G401.6 (cell line): Measurements from ENCODE around the gene ZC2HC1B.
"Not testable (repeated sequence)": the region's sequence is repeated elsewhere in the genome, so short reads cannot be mapped to it uniquely, and the experiment has no call there.

Experiments
- FAIRE-seq: peaks from 2 replicates; lab custom pipeline; 2012; peaks lifted over from hg19 to GRCh38; lab: Jason Lieb, UNC

ZC2HC1B gene, protein sequence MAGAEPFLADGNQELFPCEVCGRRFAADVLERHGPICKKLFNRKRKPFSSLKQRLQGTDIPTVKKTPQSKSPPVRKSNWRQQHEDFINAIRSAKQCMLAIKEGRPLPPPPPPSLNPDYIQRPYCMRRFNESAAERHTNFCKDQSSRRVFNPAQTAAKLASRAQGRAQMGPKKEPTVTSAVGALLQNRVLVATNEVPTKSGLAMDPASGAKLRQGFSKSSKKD

DNA sequence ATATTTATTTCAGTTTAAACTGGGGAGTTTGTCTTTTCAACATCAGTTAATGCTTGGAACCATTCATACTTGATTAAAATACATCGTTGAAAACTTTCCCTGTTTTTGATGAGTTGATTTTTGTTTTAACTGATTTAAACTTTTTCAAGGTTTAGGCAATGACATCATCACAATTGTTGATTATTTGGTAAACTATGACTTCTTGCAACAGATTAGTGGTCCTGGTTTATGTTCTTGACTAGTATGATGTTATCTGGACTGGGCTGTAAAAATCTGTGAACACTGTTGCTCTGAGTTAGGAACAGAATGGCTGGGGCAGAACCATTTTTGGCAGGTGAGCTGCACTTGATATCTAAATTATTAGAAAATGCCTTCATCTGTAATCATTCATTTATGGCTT is at the start of gene ZC2HC1B:
ZC2HC1B (plus strand) TSS at position 241 of the 400 bp plus-strand sequence; CDS start at position 307, 66 bp downstream.
- FAIRE-seq, result no peak

GRCh38 chr6:143817621-143818020 is 46.7 kb upstream of the ZC2HC1B start:
- FAIRE-seq, result no peak

GRCh38 chr6:143821359-143821758 is 42.9 kb upstream of the ZC2HC1B start:
- no peak for FAIRE-seq

DNA sequence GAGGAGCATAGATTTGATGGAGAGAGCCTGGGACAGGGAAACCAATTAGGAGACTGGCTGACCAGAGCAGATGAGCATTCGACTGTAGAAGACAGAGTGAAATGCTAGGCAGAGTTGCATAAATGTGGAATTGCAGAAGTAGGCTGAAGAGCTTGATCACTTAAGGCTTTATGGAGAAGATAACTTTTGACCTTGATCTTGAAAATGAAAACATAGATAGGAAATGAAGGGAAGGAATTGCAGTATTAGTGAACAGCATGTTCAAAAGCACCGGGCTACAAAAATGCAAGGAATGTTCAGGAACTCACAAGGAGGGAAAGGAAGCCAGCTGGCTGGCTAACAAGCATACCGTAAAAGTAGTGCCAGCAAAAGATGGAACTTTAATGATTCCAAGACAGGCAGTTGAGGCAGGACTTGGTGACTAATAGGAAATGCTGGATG is 41.7 kb upstream of the ZC2HC1B start:
- FAIRE-seq, result no peak

DNA sequence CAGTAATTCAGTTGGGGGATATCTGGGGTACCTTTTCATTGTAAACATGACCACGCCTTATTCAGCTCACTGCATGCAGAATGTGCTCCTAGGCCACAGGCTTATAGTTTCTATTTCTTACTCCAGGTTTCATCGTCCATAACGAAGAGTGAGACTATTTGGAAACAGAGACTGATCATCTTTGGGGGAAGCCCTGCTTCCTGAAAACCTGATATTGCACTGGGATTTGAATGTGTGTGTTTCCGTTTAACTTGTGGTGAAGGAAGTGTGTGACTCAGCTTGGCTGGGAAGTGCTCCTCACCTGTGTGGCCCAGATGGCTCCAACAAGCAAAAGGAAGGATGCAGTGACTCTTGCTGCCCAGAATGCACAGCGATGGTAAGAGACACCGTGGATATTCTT is 40.7 kb upstream of the ZC2HC1B start:
- no peak for FAIRE-seq

DNA sequence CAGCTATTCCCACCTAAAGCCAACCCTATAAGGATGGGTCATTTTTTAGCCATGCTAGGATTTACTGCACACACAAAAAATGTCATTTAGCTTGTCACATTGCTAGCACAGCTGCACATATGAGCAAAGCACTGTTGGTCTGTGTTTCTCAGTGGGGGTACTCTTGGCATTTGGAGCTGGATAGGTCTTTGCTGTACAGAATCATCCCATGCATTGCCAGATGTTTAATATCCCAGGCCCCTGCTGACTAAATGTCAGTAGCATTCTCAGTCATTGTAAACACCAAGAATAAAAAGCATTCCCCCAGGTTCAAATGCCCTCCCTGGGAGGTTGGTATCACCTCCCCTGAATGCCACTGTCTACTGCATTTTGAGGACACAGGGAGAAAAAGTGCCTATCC is 35.7 kb upstream of the ZC2HC1B start:
- no peak for FAIRE-seq

- no peak for FAIRE-seq
Observed at GRCh38 chr6:143836150-143836549, 28.1 kb upstream of the ZC2HC1B start.

- no peak for FAIRE-seq
Observed at GRCh38 chr6:143838395-143838794, 25.9 kb upstream of the ZC2HC1B start.

- no peak for FAIRE-seq
Observed at GRCh38 chr6:143839196-143839595, 25.1 kb upstream of the ZC2HC1B start.

- FAIRE-seq, result no peak
Observed at GRCh38 chr6:143840595-143841265, 23.5 kb upstream of the ZC2HC1B start.

- peak; percentile 81 for FAIRE-seq
Observed at GRCh38 chr6:143842461-143842901, 21.8 kb upstream of the ZC2HC1B start.

- FAIRE-seq, result peak; percentile 96
Observed at GRCh38 chr6:143842902-143843676, 21.2 kb upstream of the ZC2HC1B start, which contains the start of gene LTV1. LTV1 (plus strand) TSS chr6:143843338; CDS start chr6:143843478, 140 bp downstream.

DNA sequence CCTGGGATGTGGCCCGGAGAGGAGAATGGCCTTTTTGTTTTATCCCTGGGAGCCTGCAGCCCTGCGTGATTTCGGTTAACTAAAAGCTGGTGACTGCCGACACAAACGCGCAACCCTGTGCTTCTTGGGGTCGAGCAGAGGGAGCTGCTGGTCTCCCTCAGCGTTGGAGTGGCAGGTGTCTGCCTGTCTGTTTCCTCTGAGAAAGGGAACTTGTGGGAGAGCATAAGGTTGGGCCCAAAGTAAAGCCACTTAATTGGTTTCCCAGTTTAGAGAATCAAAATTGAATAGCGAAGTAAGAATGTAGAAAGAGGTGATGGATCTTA is 20.6 kb upstream of the ZC2HC1B start:
- no peak for FAIRE-seq

- FAIRE-seq, result no peak
Observed at GRCh38 chr6:143844006-143844405, 20.3 kb upstream of the ZC2HC1B start.

DNA sequence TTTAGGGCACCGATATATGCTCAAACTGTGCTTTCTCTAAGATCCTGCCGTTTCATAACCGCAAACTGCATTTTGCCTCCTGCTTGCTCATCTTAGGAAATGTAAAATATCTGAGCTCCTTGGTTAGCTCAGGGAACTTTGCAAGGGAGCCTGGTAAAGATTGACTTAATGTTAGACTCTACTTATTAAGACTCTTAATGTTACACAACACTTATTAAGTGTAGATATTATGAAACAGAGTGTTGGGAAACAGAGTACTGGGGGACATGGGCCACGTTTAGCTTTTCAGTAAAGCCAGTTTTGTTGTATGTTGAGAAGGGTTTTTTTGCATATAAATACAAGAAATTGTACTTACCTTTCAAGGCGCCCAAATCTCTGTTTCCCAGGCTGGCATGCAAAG is 19.2 kb upstream of the ZC2HC1B start:
- FAIRE-seq, result no peak

DNA sequence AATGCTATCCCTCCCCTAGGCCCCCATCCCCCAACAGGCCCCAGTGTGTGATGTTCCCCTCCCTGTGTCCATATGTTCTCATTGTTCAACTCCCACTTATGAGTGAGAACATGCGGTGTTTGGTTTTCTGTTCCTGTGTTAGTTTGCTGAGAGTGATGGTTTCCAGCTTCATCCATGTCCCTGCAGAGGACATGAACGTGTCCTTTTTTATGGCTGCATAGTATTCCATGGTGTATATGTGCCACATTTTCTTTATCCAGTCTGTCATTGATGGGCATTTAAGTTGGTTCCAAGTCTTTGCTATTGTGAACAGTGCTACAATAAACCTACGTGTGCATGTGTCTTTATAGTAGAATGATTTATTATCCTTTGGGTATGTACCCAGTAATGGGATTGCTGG is 12.6 kb upstream of the ZC2HC1B start:
- FAIRE-seq, result not testable (repeated sequence)

DNA sequence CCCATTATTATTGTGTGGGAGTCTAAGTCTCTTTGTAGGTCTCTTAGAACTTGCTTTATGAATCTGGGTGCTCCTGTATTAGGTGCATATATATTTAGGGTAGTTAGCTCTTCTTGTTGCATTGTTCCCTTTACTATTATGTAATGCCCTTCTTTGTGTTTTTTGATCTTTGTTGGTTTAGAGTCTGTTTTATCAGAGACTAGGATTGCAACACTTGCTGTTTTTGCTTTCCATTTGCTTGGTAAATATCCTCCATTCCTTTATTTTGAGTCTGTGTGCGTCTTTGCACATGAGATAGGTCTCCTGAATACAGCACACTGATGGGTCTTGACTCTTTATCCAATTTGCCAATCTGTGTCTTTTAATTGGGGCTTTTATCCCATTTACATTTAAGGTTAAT is 9.2 kb upstream of the ZC2HC1B start:
- not testable (repeated sequence) for FAIRE-seq

GRCh38 chr6:143856762-143857161 is 7.5 kb upstream of the ZC2HC1B start:
- not testable (repeated sequence) for FAIRE-seq

- no peak for FAIRE-seq
Observed at GRCh38 chr6:143857651-143858050, 6.6 kb upstream of the ZC2HC1B start.

GRCh38 chr6:143859891-143860660 is 4.2 kb upstream of the ZC2HC1B start:
- no peak for FAIRE-seq

DNA sequence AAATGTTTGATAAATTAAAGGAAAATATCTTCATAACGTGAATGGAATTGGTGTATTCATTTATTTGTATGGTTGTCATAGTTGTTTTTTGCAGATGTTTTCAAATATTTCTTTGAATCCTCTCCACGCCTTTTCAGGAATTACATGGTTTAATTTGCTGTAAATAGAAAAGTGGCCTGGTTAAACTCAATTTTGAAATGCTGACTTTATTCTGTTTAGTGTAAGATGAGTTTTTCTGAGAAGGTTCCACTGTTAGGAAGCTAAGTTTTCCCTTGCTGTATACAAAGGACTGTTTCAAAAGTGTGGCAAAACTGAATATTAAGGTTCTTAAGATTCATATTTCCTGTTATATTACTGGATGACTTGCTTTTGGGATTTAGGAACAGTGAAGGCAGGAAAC is 503 bp upstream of the ZC2HC1B start:
- FAIRE-seq, result no peak

DNA sequence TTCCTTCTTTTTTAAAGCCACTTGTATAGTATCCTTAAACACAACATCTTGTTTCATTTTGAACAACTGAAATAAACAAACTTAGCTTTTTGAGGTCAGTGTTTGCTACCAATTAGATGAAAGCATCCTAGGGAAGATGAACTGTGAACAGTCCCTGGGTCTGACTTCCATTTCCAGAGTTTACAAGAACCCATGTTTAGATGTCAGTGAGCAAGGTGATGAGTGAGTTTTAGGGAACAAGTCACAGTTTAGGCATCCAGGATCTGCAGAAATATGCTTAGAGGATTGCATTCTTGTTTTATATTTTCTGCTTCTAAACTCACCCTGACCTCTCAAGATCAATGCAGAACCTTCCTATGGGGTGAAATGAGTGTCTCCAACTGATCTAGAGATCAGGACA is 3.0 kb downstream of the ZC2HC1B start:
- no peak for FAIRE-seq
